ENCODE data around the gene BAIAP2.
"Not testable (repeated sequence)": the region's sequence is repeated elsewhere in the genome, so short reads cannot be mapped to it uniquely, and the experiment has no call there.

The BAIAP2 gene

GRCh38 chr17:81146208-81146607 lies 111.3 kb downstream of the BAIAP2 start:
- DNase-seq: not testable (repeated sequence)

- no peak for DNase-seq
Measured at GRCh38 chr17:81147701-81148100, 112.8 kb downstream of the BAIAP2 start.

- no peak for DNase-seq
Measured at GRCh38 chr17:81148571-81148970, 113.6 kb downstream of the BAIAP2 start.

- DNase-seq: no peak
Measured at GRCh38 chr17:81148986-81149533, 114.1 kb downstream of the BAIAP2 start.

GRCh38 chr17:81150377-81151077 lies 115.6 kb downstream of the BAIAP2 start:
- DNase-seq: peak in 1 of 2 donors; percentile 45

GRCh38 chr17:81151278-81151677 lies 116.3 kb downstream of the BAIAP2 start:
- no peak for DNase-seq

DNA sequence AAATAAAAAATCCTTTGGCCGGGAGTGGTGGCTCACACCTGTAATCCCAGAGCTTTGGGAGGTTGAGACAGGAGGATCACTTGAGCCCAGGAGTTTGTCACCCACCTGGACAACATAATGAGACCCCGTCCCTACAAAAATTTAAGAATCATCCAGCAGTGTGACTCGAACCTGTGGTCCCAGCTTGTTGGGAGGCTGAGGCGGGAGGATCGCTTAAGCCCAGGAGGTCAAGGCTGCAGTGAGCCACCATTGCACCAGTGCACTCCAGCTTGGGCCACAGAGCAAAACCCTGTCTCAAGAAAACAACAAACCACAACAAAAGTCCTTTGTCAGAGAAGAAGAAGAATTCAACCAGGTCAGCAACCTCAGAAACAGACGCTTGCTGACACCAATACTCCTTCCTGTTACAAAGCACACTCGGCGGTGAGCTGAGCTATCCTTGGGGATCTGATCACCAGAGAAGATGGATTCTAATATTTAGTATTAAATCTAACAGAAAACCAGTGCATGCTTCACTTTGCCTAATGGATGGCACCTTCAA lies 117.4 kb downstream of the BAIAP2 start:
- DNase-seq: no peak

- DNase-seq: no peak
Measured at GRCh38 chr17:81153340-81153803, 118.4 kb downstream of the BAIAP2 start.

- not testable (repeated sequence) for DNase-seq
Measured at GRCh38 chr17:81154016-81154415, 119.1 kb downstream of the BAIAP2 start.

- no peak for DNase-seq
Measured at GRCh38 chr17:81154961-81155360, 120.0 kb downstream of the BAIAP2 start.

- DNase-seq: no peak
Measured at GRCh38 chr17:81156866-81157805, 122.2 kb downstream of the BAIAP2 start.

DNA sequence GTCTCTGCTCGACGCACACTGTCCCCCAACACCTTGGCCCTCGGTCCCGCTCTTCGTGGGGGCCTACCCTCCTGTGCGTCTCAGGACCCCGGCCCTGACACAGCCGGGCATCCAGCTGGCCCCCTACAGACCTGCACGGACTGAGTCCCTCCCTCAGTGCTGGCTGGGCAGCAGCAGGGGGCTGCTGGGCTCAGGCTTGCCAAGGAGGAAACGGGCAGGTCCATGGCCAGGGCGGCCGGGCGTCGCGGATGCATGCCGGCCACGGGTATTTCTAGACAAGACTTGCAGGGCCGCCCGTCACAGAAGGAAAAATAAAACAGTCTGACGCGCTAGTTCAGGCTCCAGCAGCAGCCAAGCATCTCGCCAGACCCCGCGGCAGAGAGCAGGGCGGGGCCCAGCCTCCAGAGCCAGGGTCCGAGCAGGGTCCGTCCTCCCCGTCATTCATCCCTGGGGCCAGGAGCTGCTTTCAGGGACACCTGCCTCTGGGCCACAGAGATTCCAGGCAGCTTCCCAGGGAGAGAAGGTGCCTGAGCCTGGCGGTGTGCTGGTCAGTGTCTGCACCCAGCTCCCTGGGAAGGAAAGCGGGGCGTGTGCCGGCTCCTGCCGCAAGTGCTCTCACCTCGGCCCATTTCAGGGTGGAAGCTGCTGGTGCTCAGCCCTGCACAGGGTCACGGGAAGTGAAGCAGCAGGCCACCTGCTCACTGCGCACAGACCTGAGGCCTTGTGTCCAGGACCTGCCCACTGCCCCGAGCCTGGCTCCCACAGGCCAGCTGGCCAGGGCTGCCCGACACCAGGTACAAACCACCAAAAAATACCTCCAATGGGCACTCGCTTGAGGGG lies 123.1 kb downstream of the BAIAP2 start:
- no peak for DNase-seq

DNA sequence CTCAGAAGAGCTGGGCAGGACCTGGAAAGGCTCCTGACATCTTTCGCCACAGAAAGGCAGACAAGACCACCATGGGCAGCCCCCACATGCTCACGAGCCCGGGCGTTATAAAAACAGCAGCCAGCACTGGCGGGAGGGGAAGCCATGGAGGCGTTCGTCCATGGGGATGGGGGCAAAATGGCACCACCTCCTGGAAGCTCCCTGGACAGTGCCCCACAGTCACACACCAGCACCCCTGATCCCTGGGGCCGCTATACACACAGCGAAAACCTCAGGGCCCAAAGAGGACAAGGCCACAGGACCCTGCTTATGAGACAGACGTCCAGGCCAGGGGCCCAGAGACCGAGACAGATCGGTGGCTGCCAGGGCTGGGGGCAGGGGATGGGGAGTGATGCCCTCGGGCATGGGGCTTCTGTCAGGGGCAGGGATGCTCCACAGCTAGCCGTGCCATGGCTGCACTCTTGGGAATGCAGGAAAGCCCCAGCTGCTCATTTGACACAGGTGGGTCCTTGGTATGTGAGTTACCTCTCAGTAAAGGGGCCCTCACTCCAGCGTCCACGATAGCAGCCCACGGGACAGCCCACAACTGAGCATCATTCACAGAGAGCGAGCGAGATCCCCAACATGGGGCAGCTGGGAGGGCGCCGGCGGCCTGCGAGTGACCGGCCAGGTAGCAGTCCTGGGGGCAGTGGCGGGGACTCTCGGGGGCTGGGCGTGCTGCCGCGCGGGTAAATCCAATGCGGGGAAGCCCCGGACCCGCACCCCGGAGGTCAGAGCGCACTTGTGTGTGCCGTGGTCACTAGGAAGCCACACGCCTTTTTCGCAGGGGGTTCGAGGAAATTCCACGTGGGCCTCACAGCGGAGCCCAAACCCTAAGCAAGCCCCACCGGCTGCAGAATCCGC lies 124.0 kb downstream of the BAIAP2 start:
- DNase-seq: no peak

DNA sequence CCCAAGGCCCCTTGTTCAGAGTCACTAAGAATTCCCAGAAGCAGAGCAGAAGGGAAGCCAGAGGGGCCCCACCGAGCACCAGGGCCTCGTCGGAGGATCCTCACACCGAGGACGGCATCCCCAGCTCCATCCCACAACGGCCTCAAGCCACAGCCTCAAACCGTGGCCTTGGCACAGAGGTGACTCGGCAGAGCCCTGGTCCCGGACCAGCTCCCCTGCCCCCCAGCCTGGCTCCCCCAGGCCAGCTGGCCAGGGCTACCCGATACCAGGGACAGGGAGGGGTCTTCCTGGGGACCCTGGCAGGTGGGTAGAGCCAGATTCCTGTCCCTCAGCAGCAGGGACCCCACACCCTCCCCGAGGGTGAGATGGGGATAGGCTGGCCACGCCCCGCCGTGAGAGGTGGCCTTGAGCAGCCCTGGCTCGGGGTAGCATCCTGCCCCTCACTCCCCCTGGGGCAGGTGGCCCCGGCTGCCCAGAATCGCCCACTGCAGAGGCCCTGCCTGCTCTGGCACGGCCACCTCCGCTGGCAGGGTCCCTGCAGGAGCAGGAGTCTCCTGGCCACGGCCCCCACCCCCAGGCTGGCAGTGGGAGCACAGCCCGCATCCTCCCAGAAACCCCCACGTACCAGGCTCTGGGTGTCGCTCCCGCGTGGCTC lies 124.8 kb downstream of the BAIAP2 start:
- DNase-seq: no peak

DNA sequence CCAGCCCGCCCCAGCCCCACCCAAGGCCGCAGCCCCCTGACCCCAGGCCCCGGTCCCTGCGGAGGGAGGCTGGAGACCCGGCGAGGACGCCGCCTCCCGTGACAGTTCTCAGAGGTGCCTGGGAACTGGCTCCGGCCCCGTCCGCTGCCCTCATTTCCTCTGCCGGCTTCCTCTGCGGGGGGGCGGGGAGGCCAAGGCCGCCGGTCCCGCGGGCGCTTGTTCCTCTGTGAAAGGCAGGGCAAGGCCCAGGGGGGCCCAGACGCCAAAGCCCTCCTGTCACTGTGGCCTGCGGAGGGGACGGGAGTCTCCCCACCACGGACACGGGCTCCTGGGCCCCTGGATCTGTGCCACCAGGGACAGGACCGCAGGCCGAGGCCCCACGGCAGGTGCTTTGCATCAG lies 125.4 kb downstream of the BAIAP2 start:
- DNase-seq: peak in 1 of 2 donors; percentile 34

DNA sequence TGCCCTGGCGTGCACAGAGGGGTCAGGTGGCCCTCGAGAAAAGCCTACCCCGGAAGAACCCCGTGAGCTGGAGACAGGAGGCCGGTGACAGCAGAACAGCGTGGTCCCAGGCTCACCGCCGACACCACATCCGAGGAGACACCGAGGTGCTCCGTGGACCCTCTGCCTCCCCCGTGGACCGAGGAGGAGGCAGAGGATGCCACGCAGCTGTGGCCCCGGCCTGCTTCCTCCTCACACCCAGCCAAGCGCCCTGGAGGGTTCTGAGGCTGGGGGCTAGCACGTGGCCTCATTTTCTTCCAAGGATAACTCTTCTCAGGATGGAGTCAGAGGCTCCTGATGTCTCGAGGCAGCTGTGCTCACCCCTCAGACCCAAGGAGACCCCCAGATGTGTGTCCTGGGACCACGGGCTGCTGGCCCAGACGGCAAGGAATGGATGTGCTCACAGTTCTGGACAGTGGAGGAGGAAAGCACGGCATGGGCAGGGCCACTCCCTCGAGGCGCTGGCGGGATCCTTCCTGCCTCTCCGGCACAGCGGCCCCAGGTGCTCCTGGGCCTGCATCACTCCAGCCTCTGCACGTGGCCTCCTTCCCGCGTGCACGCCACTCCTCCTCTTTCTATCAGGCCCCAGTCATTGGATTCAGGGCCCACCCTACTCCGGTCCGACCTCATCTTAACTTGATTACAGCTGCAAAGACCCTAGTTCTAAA lies 125.9 kb downstream of the BAIAP2 start:
- no peak for DNase-seq

DNA sequence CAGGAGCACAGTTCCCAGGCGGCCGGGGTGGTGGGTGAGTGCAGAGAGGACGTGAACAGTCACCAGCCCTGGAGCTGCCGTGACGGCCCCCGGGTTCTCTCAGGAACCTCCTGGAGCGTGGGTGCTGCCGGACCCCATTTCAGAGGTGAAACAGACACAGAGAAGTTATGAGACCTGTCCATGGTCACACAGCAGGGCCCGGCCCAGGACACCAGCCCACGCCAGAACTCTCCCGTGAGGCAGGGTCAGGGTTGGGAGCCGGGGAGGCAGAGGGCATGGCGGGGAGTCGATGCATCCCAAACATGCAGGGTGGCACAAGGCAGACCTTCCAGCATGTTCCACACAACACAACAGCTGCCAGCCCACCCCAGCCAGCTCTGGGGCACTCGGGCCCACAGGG lies 126.6 kb downstream of the BAIAP2 start:
- no peak for DNase-seq

DNA sequence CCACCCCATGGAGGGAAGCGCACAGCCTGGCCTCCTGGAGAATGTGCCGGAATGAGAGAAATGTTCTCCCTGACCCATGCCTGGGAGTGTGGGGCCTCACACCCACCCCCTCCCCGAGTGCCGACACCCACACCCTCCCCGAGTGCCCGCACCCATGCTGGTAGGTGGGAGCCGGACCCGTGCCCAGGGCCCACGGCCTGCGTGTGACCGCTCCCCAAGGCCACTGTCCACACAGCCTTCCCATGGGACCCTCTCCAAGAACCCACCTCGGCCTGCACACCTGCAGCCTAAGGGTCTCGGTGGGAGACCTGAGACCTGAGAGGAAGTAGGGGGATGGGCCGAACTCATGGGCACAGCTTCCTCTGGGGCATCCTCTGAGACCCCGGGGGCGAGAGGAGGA lies 127.0 kb downstream of the BAIAP2 start:
- no peak for DNase-seq

- DNase-seq: no peak
Measured at GRCh38 chr17:81162491-81162890, 127.5 kb downstream of the BAIAP2 start.

- DNase-seq: no peak
Measured at GRCh38 chr17:81163051-81163695, 128.2 kb downstream of the BAIAP2 start.
